GM12875 (cell line): ENCODE data around the gene PRR7.

ENCODE experiments used
- H3K4me3 ChIP-seq: one replicate; pipeline ENCODE4 v1.5.1; 2011; ENCODE audit warnings: low read depth, low read length, control low read depth
- TF ChIP-seq, protein P1 (sequence below): IDR thresholded peaks from 2 replicates; pipeline ENCODE4 v1.5.1; 2011; ENCODE audit warnings: low read depth, mild to moderate bottlenecking, control low read depth, inconsistent platforms, low read length, moderate library complexity, borderline replicate concordance; ENCODE audit not compliant: insufficient read depth

The PRR7 gene

DNA sequence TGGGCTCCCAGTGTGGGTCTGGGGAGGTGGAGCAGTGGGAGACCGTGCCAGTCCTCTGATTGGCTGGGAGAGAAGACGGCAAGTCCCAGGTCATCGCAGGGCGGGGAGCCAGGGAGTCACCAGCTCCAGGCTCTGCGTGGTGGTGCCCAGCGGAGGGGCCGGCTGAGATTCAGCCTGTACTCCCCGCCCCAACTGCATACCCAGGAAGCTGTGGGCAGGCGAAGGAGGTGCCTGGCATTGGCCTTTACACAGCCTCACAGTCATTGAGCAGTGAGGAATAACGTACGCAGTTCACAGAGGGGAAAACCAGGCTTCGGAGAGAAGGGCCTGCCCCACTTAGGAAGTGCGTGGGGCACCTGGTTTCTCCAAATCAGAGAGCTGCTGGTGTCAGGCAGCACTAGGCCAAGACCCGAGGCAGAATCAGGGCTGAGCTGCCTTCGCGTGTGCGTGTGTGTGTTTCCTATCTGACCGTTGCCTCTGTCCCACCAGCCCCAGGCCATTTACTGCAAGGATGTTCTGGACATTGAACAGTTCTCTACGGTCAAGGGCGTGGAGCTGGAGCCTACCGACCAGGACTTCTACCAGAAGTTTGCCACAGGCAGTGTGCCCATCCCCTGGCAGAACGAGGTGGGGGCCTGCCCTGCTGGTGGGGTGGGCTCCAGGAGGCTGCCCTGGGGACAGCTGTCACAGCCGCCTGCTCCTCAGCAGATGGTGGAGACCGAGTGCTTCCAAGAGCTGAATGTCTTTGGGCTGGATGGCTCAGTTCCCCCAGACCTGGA is 6.2 kb upstream of the PRR7 start:
- TF ChIP-seq, protein P1, sequence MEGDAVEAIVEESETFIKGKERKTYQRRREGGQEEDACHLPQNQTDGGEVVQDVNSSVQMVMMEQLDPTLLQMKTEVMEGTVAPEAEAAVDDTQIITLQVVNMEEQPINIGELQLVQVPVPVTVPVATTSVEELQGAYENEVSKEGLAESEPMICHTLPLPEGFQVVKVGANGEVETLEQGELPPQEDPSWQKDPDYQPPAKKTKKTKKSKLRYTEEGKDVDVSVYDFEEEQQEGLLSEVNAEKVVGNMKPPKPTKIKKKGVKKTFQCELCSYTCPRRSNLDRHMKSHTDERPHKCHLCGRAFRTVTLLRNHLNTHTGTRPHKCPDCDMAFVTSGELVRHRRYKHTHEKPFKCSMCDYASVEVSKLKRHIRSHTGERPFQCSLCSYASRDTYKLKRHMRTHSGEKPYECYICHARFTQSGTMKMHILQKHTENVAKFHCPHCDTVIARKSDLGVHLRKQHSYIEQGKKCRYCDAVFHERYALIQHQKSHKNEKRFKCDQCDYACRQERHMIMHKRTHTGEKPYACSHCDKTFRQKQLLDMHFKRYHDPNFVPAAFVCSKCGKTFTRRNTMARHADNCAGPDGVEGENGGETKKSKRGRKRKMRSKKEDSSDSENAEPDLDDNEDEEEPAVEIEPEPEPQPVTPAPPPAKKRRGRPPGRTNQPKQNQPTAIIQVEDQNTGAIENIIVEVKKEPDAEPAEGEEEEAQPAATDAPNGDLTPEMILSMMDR = no peak
- H3K4me3 ChIP-seq = no peak overlapping the region

DNA sequence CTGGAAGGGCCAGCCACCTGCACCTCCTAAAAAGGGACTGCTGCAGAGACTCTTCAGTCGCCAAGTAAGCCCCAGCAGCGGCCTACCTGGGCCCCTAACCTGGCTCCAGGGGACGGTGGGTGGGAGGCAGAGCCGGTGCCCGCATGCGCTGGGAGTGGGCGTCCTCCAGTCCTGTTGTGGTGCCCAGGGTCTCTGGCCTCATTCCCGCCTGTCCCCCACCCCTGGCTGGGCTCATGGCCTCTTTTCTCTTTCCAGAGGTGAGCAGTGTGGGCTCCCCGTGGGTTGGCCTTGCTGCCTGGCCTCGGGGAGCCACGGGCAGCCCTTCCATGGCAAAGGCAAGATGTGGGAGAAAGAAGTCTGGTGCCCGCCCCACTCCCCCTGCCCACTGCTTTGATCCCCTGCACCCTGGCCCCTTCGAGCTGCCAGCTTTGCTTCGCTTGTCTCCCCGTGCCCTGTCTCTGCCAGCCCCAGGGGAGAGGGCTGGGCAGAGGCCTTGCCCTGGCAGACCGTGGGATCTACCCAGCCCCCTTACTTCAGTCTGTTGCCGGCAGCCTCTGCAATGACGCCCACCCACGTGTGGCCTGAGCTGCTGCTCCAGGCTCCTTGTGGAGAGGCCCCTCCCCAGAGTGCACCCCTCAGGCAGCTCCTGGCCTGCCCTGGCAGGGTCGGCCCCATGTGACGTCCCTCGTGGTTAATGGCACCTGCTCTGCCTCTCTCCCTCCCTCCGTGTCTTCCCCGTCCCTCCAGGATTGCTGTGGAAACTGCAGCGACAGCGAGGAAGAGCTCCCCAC is 5.4 kb upstream of the PRR7 start:
- TF ChIP-seq, protein P1 = no peak

DNA sequence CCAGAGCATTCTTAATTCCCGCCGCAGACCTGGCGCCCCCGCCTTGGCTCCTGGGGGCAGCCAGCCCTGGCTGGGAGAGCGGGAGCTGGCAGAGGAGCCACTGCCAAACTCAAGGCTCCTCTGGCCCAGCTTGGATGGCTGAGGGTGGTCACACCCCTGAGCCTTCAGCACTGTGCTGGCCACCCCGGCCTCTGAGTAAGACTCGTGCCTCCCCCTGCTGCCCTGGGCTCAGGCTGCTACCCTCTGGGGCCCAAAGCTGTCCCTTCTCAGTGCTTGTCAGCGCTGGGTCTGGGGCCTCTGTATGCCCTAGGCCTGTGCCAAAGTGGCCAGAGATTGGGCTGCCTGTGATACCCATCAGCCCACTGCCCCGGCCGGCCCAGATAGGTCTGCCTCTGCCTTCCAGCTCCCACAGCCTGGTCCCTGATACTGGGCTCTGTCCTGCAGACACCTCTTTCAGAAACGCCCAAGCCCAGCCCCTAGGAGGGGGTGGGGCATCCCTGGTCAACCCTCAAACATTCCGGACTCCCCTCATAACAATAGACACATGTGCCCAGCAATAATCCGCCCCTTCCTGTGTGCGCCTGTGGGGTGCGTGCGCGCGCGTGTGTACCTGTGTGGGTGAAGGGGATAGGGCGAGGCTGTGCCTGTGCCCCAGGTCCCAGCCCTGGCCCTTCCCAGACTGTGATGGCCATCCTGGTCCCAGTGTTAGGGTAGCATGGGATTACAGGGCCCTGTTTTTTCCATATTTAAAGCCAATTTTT is 4.4 kb upstream of the PRR7 start:
- H3K4me3 ChIP-seq = no peak overlapping the region
- TF ChIP-seq, protein P1 = no peak

More for the DNA sequence above, 5.4 kb upstream of the PRR7 start:
- H3K4me3 ChIP-seq = no peak overlapping the region

DNA sequence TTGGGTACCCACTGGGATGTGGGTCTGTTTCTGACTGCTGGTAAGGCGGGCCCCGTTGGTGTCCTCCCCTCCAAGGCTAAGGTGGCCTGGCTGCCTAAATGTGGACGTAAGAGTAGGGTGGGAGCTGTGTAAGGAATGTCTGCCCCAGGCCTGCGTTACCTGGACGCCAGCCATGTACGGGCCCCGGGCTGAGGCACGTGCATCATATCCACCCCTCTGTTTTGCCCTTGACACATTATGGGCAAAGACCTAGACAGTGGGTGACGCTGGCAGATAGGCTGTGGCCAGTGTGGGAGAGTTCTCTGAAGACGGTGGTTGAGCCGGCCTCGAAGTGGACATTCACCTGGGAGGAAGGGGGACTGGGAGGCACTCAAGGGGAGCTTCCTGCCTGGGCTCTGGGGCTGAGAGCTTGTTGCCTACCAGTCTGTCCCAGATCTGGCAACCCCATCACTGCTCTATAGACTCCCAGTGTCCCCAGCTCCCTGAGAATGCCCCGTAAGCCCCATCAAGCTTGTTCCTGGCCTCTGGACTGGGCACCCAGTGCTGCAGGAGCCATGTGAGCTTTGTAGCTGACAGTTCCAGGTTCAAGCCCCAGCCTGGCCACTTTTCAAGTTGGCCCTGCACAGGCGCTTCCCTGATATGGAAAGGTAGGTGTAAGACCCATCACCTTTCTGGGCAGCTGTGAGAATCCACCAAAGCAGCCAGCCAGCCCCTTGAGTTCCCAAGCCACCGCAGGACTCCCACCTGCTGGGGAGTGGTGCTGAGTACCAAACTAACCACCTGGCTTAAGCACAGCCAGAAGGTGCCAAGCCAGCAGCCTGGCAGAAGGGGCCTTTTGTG is 3.2 kb upstream of the PRR7 start:
- H3K4me3 ChIP-seq = no peak overlapping the region
- TF ChIP-seq, protein P1 = no peak

DNA sequence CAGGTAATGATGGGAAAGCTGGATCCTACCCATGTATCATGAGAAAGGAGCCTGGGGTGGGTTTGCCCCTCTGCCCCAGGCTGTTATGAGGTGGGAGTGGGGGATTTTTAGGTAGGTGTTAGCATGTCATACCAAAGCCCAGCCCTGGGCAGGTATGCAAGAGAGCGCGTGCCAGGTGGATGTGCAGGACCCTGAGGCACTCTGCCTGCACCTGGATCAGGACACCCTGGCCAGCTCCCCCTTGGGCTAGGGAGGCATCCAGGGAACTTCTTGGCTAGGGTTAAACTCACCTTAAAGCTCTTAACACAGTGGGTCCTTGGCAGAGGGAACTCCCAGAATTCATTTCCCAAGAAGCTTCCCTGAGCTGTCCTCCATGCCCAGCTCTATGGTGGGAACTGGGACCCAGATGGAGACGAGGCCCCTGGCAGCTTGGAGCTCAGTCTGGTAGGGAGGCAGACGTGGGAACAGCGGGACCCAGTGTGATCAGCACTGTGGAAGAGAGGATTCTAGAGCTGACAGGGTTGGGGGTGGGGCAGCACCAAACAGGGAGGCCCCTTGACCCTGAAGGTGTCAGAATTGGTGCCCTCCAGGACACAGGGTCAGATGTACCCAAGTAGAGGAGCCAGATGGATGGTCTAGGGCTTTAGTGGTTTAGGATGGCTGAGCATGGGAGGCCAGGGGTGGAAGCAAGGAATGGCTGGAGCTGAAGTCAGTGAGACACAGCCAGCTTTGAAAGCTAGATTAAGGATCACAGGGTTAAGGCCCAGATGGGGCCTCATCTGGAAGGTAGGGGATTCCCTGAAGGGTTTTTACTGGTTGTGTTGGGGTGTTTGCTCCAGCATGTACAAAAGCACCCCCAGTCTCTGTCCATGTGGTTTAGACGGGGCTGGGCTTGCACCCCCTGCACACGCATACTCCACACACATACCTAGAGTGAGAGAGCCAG is 2.2 kb upstream of the PRR7 start:
- TF ChIP-seq, protein P1 = no peak
- H3K4me3 ChIP-seq = no peak overlapping the region
